Heart right ventricle (tissue), 16 donors: ENCODE measurements around the gene CGRRF1. TPM values are rescaled to one million over a fixed set of nuclear protein-coding genes. Genes with fewer than 3 reads are reported as not detected.
A peak's percentile ranks its signal among the peaks of the same experiment; 100 is the strongest.

Source experiments
- ATAC-seq, 8 donors: fragments of 200-7000 bp; cut with Tn5 transposase; one replicate each; pipeline ENCODE4 v1.9.1; 2020; ENCODE audit warnings: mild to moderate bottlenecking in 8 of 8, moderate library complexity in 8 of 8, moderate number of reproducible peaks in 1 of 8
- DNase-seq, 2 donors: peaks; one replicate each; pipeline ENCODE4 v3.0.0-alpha.2; 2020
- H3K27ac ChIP-seq, 10 donors: fragments of 200-600 bp; sonication (generic) in 2 of 10; one replicate each; pipeline versions ENCODE4 v1.5.0 to v1.8.0; 2020 to 2022; ENCODE audit warnings: mild to moderate bottlenecking in 3 of 10
- H3K27me3 ChIP-seq, 7 donors: fragments of 200-600 bp; one replicate each; pipeline ENCODE4 v1.8.0; 2021 to 2022; ENCODE audit warnings: mild to moderate bottlenecking in 2 of 7
- H3K36me3 ChIP-seq, 9 donors: fragments of 200-600 bp; sonication (generic) in 1 of 9; one replicate each; pipeline versions ENCODE4 v1.5.0 to v1.8.0; 2020 to 2022; ENCODE audit warnings: mild to moderate bottlenecking in 2 of 9
- H3K4me1 ChIP-seq, 9 donors: fragments of 200-600 bp; sonication (generic) in 1 of 9; one replicate each; pipeline versions ENCODE4 v1.5.0 to v1.8.0; 2020 to 2022; ENCODE audit warnings: mild to moderate bottlenecking in 4 of 9
- H3K4me3 ChIP-seq, 10 donors: fragments of 200-600 bp; sonication (generic) in 2 of 10; one replicate each; pipeline versions ENCODE4 v1.5.0 to v1.8.0; 2020 to 2022; ENCODE audit warnings: mild to moderate bottlenecking in 7 of 10, moderate library complexity in 2 of 10
- H3K9me3 ChIP-seq, 11 donors: fragments of 200-600 bp in 10 of 11; sonication (generic) in 2 of 11; one replicate each; pipeline versions ENCODE4 v1.5.0 to v1.8.0; 2013 to 2022; ENCODE audit warnings: mild to moderate bottlenecking in 2 of 11, control low read depth in 1 of 11, moderate library complexity in 1 of 11
- CTCF ChIP-seq, 9 donors: fragments of 200-600 bp; sonication (generic) in 2 of 9; IDR thresholded peaks; one replicate each; pipeline versions ENCODE4 v1.5.0 to v1.8.0; 2021 to 2022; ENCODE audit warnings: antibody characterized with exemption in 9 of 9, mild to moderate bottlenecking in 5 of 9, moderate library complexity in 1 of 9
- WGBS, 2 donors: extraction: QIAGEN DNeasy Blood & Tissue Kit; methylation state at CpG; one replicate each; pipeline ENCODE4 v1.1.7; 2013; ENCODE audit warnings: inconsistent platforms in 1 of 2; 5-methylcytosine and 5-hydroxymethylcytosine counted together
- intact Hi-C, 10 donors: fragments of 100-400 bp; cut with DNase I; formaldehyde crosslinking; loops; one replicate each; pipeline versions ENCODE4 v1.11.1 to v1.14.2; 2022
- polyA plus RNA-seq, 2 donors: library from polyadenylated mRNA; stranded (reverse); fragments of 200-250 nt; gene quantifications; one replicate each; pipeline ENCODE4 v1.2.3, GENCODE V29; 2013
- total RNA-seq, 10 donors: library from RNA; stranded (reverse); fragmentation: NEBNext Ultra II Directional in 3 of 10; extraction: Animal tissue kit (Norgen Biotek cat#: 25700) in 3 of 10; gene quantifications; one replicate each; pipeline versions ENCODE4 v1.2.1 to v1.2.4, GENCODE V29; 2021 to 2023
- donor health status: Arrhythmogenic right ventricular cardiomyopathy.
- donor health status: ischemic (EF 13 %, LVEDD 7.1; RV severe dilation, severe dysfunction).
- donor health status: healthy with polysubstance abuse.
- donor health status: DM: no; HTN: yes; CAD: no.
- donor health status: DM: no; HTN: no; CAD: no.
- donor health status: ischemic (EF 25% LVEDD 6.9; RV normal size, moderate dysfunction).
- donor health status: ischemic (EF 25% LVEDD 5.7; RV mildly dilated, moderate dysfunction).
- donor health status: healthy.
- donor health status: DM: yes; HTN: yes; CAD: no.
- donor health status: Ischemic cardiomyopathy.
- donor health status: ischemic (EF 35%, LVEDD 5.7; RV mildly dilated, moderate dysfunction).
- donor health status: nonischemic (EF 11% LVEDD 7.7; RV severe dilation, severe dysfunction).
- donor health status: DM: yes; HTN: yes; CAD: no.
- donor health status: PGD.
- donor health status: ischemic (EF 29% LVEDD 5.4; RV normal size, mild dysfunction).
- donor health status: nonischemic (EF 23%, LVEDD 6.1; RV moderate dilation, normal function).

Gene CGRRF1
- total and polyA plus RNA-seq, 12 donors = 14.2 to 23.1 (median 17.6) TPM

GRCh38 chr14:54570631-54571415, 61.1 kb downstream of the CGRRF1 start:
- no peak for TF ChIP-seq CTCF (IDR thresholded peaks at IDR 0.05)
- intact Hi-C loops = loop anchor here in 3 of 10 donors (2.0 to 10.0 kb wide), 3 partner anchors 54 to 120 kb away; no protein-coding TSS in a partner anchor
- peaks cover 0 to 15% (median 6%) of the 10 kb centered on the region in 11 donors for H3K9me3 ChIP-seq
- peak overlapping the region in 5 of 10 donors; percentile 68 to 92 (median 85) for H3K4me3 ChIP-seq
- H3K4me1 ChIP-seq = peaks cover 0 to 77% (median 47%) of the 10 kb centered on the region in 9 donors
- H3K27ac ChIP-seq = peak overlapping the region in 7 of 10 donors; percentile 17 to 100 (median 98)
- no peak for ATAC-seq
- no peak for DNase-seq
- 57 to 61% methylated on average over 5 of the region's 5 CpGs for WGBS, 2 donors
- peaks cover 0 to 27% (median 0%) of the 10 kb centered on the region in 7 donors for H3K27me3 ChIP-seq
- peaks cover 0 to 34% (median 10%) of the 10 kb centered on the region in 9 donors for H3K36me3 ChIP-seq

- Histone ChIP-seq H3K36me3 (peaks cover 0 to 36% (median 10%) of the 10 kb centered on the region in 9 donors), H3K27ac (no peak overlapping the region), H3K4me1 (peaks cover 6 to 92% (median 61%) of the 10 kb centered on the region in 9 donors), H3K4me3 (no peak overlapping the region), H3K9me3 (peaks cover 0 to 15% (median 6%) of the 10 kb centered on the region in 11 donors), H3K27me3 (peaks cover 0 to 16% (median 0%) of the 10 kb centered on the region in 7 donors)
- peak in 8 of 9 donors; percentile 25 to 58 (median 44) for TF ChIP-seq CTCF (IDR thresholded peaks at IDR 0.05)
- 96 to 99% methylated on average over 2 of the region's 2 CpGs for WGBS, 2 donors
- intact Hi-C loops = loop anchor here in 2 of 10 donors (10.0 kb wide), 2 partner anchors 52 to 72 kb away; no protein-coding TSS in a partner anchor
- no peak for ATAC-seq
- DNase-seq = no peak
Measured at GRCh38 chr14:54572316-54572715, 62.6 kb downstream of the CGRRF1 start.

GRCh38 chr14:54574528-54574927, 64.8 kb downstream of the CGRRF1 start:
- H3K36me3 ChIP-seq = peaks cover 0 to 40% (median 10%) of the 10 kb centered on the region in 9 donors
- peak in 1 of 8 donors; percentile 36 for ATAC-seq

More at GRCh38 chr14:54574528-54574927, 64.8 kb downstream of the CGRRF1 start:
- H3K27ac ChIP-seq = no peak overlapping the region
- no peak for DNase-seq
- TF ChIP-seq CTCF (IDR thresholded peaks at IDR 0.05) = no peak
- intact Hi-C loops = loop anchor here in 2 of 10 donors (10.0 kb wide), 2 partner anchors 50 to 70 kb away; no protein-coding TSS in a partner anchor
- 64 to 69% methylated on average over 6 of the region's 6 CpGs for WGBS, 2 donors
- H3K9me3 ChIP-seq = peaks cover 0 to 15% (median 6%) of the 10 kb centered on the region in 11 donors
- H3K27me3 ChIP-seq = no peaks in the 10 kb centered on the region
- peaks cover 6 to 93% (median 69%) of the 10 kb centered on the region in 9 donors for H3K4me1 ChIP-seq
- no peak overlapping the region for H3K4me3 ChIP-seq
